HCT116 (cell line): ENCODE measurements around the gene ZFPL1. TPM values are rescaled to one million over a fixed set of nuclear protein-coding genes. Genes with fewer than 3 reads are reported as not detected.
A peak's percentile ranks its signal among the peaks of the same experiment; 100 is the strongest.

ENCODE experiments used
- ATAC-seq: fragments of 200-7000 bp; cut with Tn5 transposase; 2 replicates; pipeline ENCODE4 v1.9.1; 2020; ENCODE audit warnings: mild to moderate bottlenecking, moderate library complexity
- BruUV-seq: library from RNA; stranded (reverse); fragments of 400-500 nt; replicated peaks from 2 replicates; lab custom pipeline; 2021; lab: Mats Ljungman, UMichigan
- CTCF ChIA-PET: fragments of 300-600 bp; sonication (Branson Sonifier 250); formaldehyde crosslinking; loops from one replicate; lab custom pipeline; 2021; ENCODE audit warnings: antibody characterized with exemption; lab: Charles Lee
- POLR2A ChIA-PET: fragments of 300-600, 350-600 bp; sonication (Branson Sonifier 250); formaldehyde crosslinking; loops from one replicate; lab custom pipeline; 2021; ENCODE audit warnings: antibody characterized with exemption; lab: Charles Lee
- RAD21 ChIA-PET, 2 experiments: fragments of 300-600 bp; sonication (Branson Sonifier 250); formaldehyde crosslinking; loops; one replicate each; lab custom pipeline; 2023; ENCODE audit warnings: low total read pairs in 2 of 2; ENCODE audit not compliant: uncharacterized antibody in 2 of 2, unreplicated experiment in 2 of 2, low non-redundant PET in 1 of 2; lab: Charles Lee
- DNase-seq: peaks from one replicate; pipeline ENCODE4 v3.0.0-alpha.2; 2010; ENCODE audit warnings: low read depth, low spot score
- H2AFZ ChIP-seq: fragments of 200-600 bp; shearing (Covaris generic), sonication (generic); 2 replicates; pipeline ENCODE4 v1.6.1; 2017; ENCODE audit warnings: low read depth, mixed run types, mixed read lengths, antibody characterized with exemption, low read length; ENCODE audit not compliant: poor library complexity, severe bottlenecking
- H3K27ac ChIP-seq: 2 replicates; pipeline ENCODE4 v1.5.1; 2012; ENCODE audit warnings: low read depth, low read length
- H3K27me3 ChIP-seq: fragments of 200-600 bp; sonication (generic); 2 replicates; pipeline ENCODE4 v1.6.1; 2016; ENCODE audit warnings: mixed run types, low read length, mixed read lengths; ENCODE audit not compliant: insufficient read depth
- H3K36me3 ChIP-seq, 2 experiments: fragments of 200-500 bp in 1 of 2; fragments of 200-600 bp in 1 of 2; sonication (Bioruptor generic) in 1 of 2; sonication (generic) in 1 of 2; 2 replicates each; pipeline versions ENCODE4 v1.5.1 to v1.6.1; 2014 to 2016; ENCODE audit warnings: low read length in 2 of 2, inconsistent platforms in 1 of 2, mixed read lengths in 1 of 2, mixed run types in 1 of 2; ENCODE audit not compliant: insufficient read depth in 2 of 2, control insufficient read depth in 1 of 2
- H3K4me1 ChIP-seq, 2 experiments: fragments of 200-600 bp in 1 of 2; sonication (generic) in 1 of 2; 2 replicates each; pipeline versions ENCODE4 v1.5.1 to v1.6.1; 2012 to 2017; ENCODE audit warnings: low read length in 2 of 2, inconsistent platforms in 1 of 2, mild to moderate bottlenecking in 1 of 2, mixed read lengths in 1 of 2, mixed run types in 1 of 2, moderate library complexity in 1 of 2; ENCODE audit not compliant: insufficient read depth in 2 of 2, control insufficient read depth in 1 of 2
- H3K4me2 ChIP-seq: fragments of 200-600 bp; sonication (generic); 2 replicates; pipeline ENCODE4 v1.6.1; 2017; ENCODE audit warnings: mixed run types, low read length, mixed read lengths
- H3K4me3 ChIP-seq, 2 experiments: fragments of 200-600 bp in 1 of 2; sonication (generic) in 1 of 2; replicated peaks in 1 of 2; 2 replicates each; pipeline ENCODE4 v1.5.1; 2011 to 2016; ENCODE audit warnings: low read length in 2 of 2, control low read depth in 1 of 2, low read depth in 1 of 2, mild to moderate bottlenecking in 1 of 2, mixed read lengths in 1 of 2, mixed run types in 1 of 2
- H3K79me2 ChIP-seq: fragments of 200-600 bp; sonication (generic); 2 replicates; pipeline ENCODE4 v1.6.1; 2017; ENCODE audit warnings: mild to moderate bottlenecking, mixed run types, low read length, moderate library complexity, mixed read lengths; ENCODE audit not compliant: insufficient read depth
- H3K9ac ChIP-seq: fragments of 200-600 bp; sonication (generic); 2 replicates; pipeline ENCODE4 v1.6.1; 2016; ENCODE audit warnings: low read length, mixed read lengths
- H3K9me2 ChIP-seq: fragments of 200-600 bp; sonication (generic), shearing (Covaris generic); 2 replicates; pipeline ENCODE4 v1.6.1; 2017; ENCODE audit warnings: mixed run types, mild to moderate bottlenecking, moderate library complexity; ENCODE audit not compliant: insufficient read depth
- H3K9me3 ChIP-seq, 2 experiments: fragments of 200-500 bp in 1 of 2; fragments of 200-600 bp in 1 of 2; sonication (Bioruptor generic) in 1 of 2; sonication (generic) in 1 of 2; 2 replicates each; pipeline ENCODE4 v1.6.1; 2014 to 2017; ENCODE audit warnings: low read length in 2 of 2, mixed read lengths in 2 of 2, inconsistent platforms in 1 of 2, low read depth in 1 of 2, mild to moderate bottlenecking in 1 of 2, mixed run types in 1 of 2, moderate library complexity in 1 of 2; ENCODE audit not compliant: control insufficient read depth in 1 of 2, insufficient read depth in 1 of 2
- H4K20me1 ChIP-seq: fragments of 200-600 bp; sonication (generic), shearing (Covaris generic); 2 replicates; pipeline ENCODE4 v1.6.1; 2017; ENCODE audit warnings: mixed run types, mild to moderate bottlenecking, moderate library complexity; ENCODE audit not compliant: insufficient read depth
- ATF3 ChIP-seq: IDR thresholded peaks from 2 replicates; pipeline ENCODE4 v1.6.1; 2012
- CBX3 ChIP-seq: IDR thresholded peaks from 2 replicates; pipeline ENCODE4 v1.6.1; 2012; ENCODE audit warnings: low read depth
- CEBPB ChIP-seq: IDR thresholded peaks from 2 replicates; pipeline ENCODE4 v1.6.1; 2012; ENCODE audit warnings: low read depth
- EGR1 ChIP-seq: IDR thresholded peaks from 2 replicates; pipeline ENCODE4 v1.6.1; 2012; ENCODE audit warnings: low read depth
- ELF1 ChIP-seq: IDR thresholded peaks from 2 replicates; pipeline ENCODE4 v1.6.1; 2012; ENCODE audit warnings: low read depth, borderline replicate concordance
- EZH2 ChIP-seq: fragments of 200-600 bp; sonication (generic); IDR thresholded peaks from 2 replicates; pipeline ENCODE4 v1.6.1; 2017; ENCODE audit warnings: antibody characterized with exemption, mixed run types
- EZH2phosphoT487 ChIP-seq: fragments of 200-600 bp; IDR thresholded peaks from 2 replicates; pipeline ENCODE4 v1.6.1; 2018; ENCODE audit warnings: antibody characterized with exemption, borderline replicate concordance
- FOSL1 ChIP-seq: IDR thresholded peaks from 2 replicates; pipeline ENCODE4 v1.6.1; 2012; ENCODE audit warnings: low read depth
- JUND ChIP-seq: IDR thresholded peaks from 2 replicates; pipeline ENCODE4 v1.6.1; 2012
- MAX ChIP-seq: IDR thresholded peaks from 2 replicates; pipeline ENCODE4 v1.6.1; 2012
- POLR2A ChIP-seq: IDR thresholded peaks from 2 replicates; pipeline ENCODE4 v1.7.0; 2011; ENCODE audit warnings: borderline replicate concordance; ENCODE audit not compliant: insufficient read depth, insufficient read length; ENCODE audit errors: extremely low read depth
- POLR2AphosphoS5 ChIP-seq: IDR thresholded peaks from 2 replicates; pipeline ENCODE4 v1.6.1; 2011; ENCODE audit warnings: mild to moderate bottlenecking, low read depth, low read length, moderate library complexity
- RAD21 ChIP-seq: IDR thresholded peaks from 2 replicates; pipeline ENCODE4 v1.6.1; 2012; ENCODE audit warnings: low read depth, mild to moderate bottlenecking
- REST ChIP-seq: IDR thresholded peaks from 2 replicates; pipeline ENCODE4 v1.6.1; 2012; ENCODE audit warnings: low read depth
- SIN3A ChIP-seq: IDR thresholded peaks from 2 replicates; pipeline ENCODE4 v1.6.1; 2012; ENCODE audit warnings: low read depth
- SP1 ChIP-seq: IDR thresholded peaks from 2 replicates; pipeline ENCODE4 v1.6.1; 2012; ENCODE audit warnings: low read depth
- SRF ChIP-seq: IDR thresholded peaks from 2 replicates; pipeline ENCODE4 v1.6.1; 2012; ENCODE audit warnings: low read depth
- TCF7L2 ChIP-seq: IDR thresholded peaks from 2 replicates; pipeline ENCODE4 v1.7.0; 2011; ENCODE audit warnings: borderline replicate concordance, inconsistent platforms; ENCODE audit not compliant: insufficient read depth, insufficient read length; ENCODE audit errors: extremely low read depth
- YY1 ChIP-seq: IDR thresholded peaks from 2 replicates; pipeline ENCODE4 v1.6.1; 2011; ENCODE audit warnings: low read length, low read depth, moderate library complexity, mild to moderate bottlenecking; ENCODE audit not compliant: insufficient replicate concordance; ENCODE audit errors: extremely low read depth
- ZBTB33 ChIP-seq: IDR thresholded peaks from 2 replicates; pipeline ENCODE4 v1.6.1; 2011; ENCODE audit warnings: mild to moderate bottlenecking, low read length, moderate library complexity; ENCODE audit not compliant: insufficient replicate concordance; ENCODE audit errors: extremely low read depth
- ZFX ChIP-seq: fragments of 450-650 bp; IDR thresholded peaks from 2 replicates; pipeline ENCODE4 v1.6.1; 2017
- ZNF274 ChIP-seq: fragments of 200-500 bp; sonication (Bioruptor generic); IDR thresholded peaks from 2 replicates; pipeline ENCODE4 v1.6.1; 2014; ENCODE audit warnings: mild to moderate bottlenecking, low read depth, low read length, inconsistent platforms
- intact Hi-C: fragments of 100-400 bp; cut with micrococcal nuclease; formaldehyde crosslinking; loops from 2 replicates; pipeline ENCODE4 v1.10.0; 2022
- total RNA-seq: library from RNA; stranded (reverse); gene quantifications from one replicate; pipeline ENCODE4 v1.2.1, GENCODE V29; 2021; ENCODE audit not compliant: unreplicated experiment

ZFPL1 gene
- total RNA-seq, 1 experiment from 2014 or later: 35.3 TPM

- ChIA-PET POLR2A (interaction anchor here (0.9 to 1.7 kb wide), 3 partner anchors 10 to 71 kb away, joined by 4 to 5 read pairs (median 5); partner anchors contain the start of gene TM7SF2), CTCF (interaction anchor here (1.6 to 1.7 kb wide), 2 partner anchors 27 kb away, joined by 4 to 9 read pairs; partner anchors contain the start of gene ARL2), RAD21 (no interaction called here)
- BruUV-seq: no TSS peak
- Histone ChIP-seq H3K36me3 (peaks cover 2 to 8% of the 10 kb centered on the region in 2 experiments; a peak in 2 of 4 replicates), H3K4me2 (peak within 1 kb of the TSS; percentile 92), H3K4me3 (peak within 1 kb of the TSS; percentile 83 to 92), H3K79me2 (peaks cover 25% of the 10 kb centered on the region), H3K9ac (peak within 1 kb of the TSS; percentile 91), H4K20me1 (no peaks in the 10 kb centered on the region), H3K9me2 (no peaks in the 10 kb centered on the region), H3K9me3 (no peaks in the 10 kb centered on the region), H2AFZ (no peak within 1 kb of the TSS), H3K27me3 (no peaks in the 10 kb centered on the region), H3K27ac (peak within 1 kb of the TSS; percentile 97), H3K4me1 (peaks cover 32 to 38% of the 10 kb centered on the region in 2 experiments)
- intact Hi-C loops: loop anchor here (5.0 kb wide), 1 partner anchor 41 kb away; the partner anchor contains the start of genes CDCA5 and ZFPL1
- DNase-seq (peak; percentile 95), ATAC-seq (peak; percentile 91)
- TF ChIP-seq ZFX (no peak), TCF7L2 (peak; percentile 8), RAD21 (no peak), SRF (no peak), EZH2phosphoT487 (no peak), MAX (peak; percentile 84), SIN3A (peak; percentile 40; the same call in 1 of the 2 replicates), FOSL1 (no peak), POLR2A (peak; percentile 12), ELF1 (no peak), ZNF274 (no peak), JUND (no peak), SP1 (peak; percentile 60), EGR1 (no peak), CBX3 (no peak), ATF3 (no peak), REST (no peak), CEBPB (no peak), EZH2 (no peak), YY1 (no peak), POLR2AphosphoS5 (peak; percentile 78), ZBTB33 (no peak)
Observed at GRCh38 chr11:65040847-65041622, 43.0 kb upstream of the ZFPL1 start, which contains the start of gene SAC3D1. SAC3D1 (plus strand) TSS chr11:65041210; CDS start chr11:65041293, 83 bp downstream.
